Metanephros (tissue), 1 donor: ENCODE measurements around the gene HGF. TPM values are rescaled to one million over a fixed set of nuclear protein-coding genes. Genes with fewer than 3 reads are reported as not detected.

Experiments
- total RNA-seq: library from RNA; depleted of rRNA; stranded (reverse); fragments of >200 nt; gene quantifications from one replicate; pipeline ENCODE4 v1.2.3, GENCODE V29; 2014

The HGF gene
- 4.4 TPM for total RNA-seq

GRCh38 chr7:81769891-81770727 lies at the start of gene HGF:
Gene HGF, minus strand, starts transcription at chr7:81770047. Its CDS starts 76 bp downstream, at chr7:81769971.

